CD1c-positive myeloid dendritic cell (primary cell): ENCODE results near the gene BEND2.
"Not testable (repeated sequence)": the region's sequence is repeated elsewhere in the genome, so short reads cannot be mapped to it uniquely, and the experiment has no call there.

Experiments
- DNase-seq: peaks from one replicate; pipeline ENCODE4 v3.0.0-alpha.2; 2016; ENCODE audit errors: extremely low spot score

The BEND2 gene

DNA sequence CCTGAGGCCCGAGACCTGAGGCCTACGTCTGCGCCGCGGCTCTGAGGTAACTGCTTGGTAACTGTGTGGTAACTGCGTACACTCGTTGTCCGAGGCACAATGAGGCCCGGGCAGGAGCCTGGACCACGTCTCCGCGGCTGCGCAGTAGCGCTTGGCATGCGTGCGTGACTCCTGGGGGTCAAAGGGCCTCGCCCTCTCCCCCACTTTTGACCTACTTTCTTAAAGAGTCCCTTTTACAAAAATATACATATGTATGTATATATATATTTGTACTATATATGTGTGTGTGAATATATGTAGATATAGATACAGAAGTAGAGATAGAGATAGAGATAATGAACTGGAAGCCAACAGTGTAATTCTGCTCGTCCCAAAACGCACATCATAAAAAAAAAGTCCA, at the start of gene BEND2:
Gene BEND2, minus strand, starts transcription at position 101 of the 400 bp plus-strand sequence. CDS start 136 bp downstream, outside the sequence.
- DNase-seq, result no peak

DNA sequence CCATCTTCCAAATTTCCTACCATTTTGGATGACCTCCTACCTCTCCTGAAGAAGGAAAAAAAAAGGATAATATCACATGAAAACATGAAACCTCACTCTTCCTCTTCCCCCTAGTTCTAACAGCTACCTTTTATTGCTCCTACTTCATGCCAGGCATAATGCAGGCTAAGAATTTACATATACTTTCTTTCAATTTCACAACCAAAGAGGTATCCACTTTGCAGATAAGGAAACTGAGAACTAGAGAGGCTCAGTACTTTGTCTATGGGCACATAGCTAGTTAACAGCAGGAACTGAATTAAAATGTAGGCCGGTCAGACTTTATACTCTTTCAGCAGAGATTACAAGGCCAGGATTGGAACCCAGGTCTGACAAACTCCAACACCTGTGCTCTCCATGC, 34.4 kb upstream of the BEND2 start:
- DNase-seq, result no peak

DNA sequence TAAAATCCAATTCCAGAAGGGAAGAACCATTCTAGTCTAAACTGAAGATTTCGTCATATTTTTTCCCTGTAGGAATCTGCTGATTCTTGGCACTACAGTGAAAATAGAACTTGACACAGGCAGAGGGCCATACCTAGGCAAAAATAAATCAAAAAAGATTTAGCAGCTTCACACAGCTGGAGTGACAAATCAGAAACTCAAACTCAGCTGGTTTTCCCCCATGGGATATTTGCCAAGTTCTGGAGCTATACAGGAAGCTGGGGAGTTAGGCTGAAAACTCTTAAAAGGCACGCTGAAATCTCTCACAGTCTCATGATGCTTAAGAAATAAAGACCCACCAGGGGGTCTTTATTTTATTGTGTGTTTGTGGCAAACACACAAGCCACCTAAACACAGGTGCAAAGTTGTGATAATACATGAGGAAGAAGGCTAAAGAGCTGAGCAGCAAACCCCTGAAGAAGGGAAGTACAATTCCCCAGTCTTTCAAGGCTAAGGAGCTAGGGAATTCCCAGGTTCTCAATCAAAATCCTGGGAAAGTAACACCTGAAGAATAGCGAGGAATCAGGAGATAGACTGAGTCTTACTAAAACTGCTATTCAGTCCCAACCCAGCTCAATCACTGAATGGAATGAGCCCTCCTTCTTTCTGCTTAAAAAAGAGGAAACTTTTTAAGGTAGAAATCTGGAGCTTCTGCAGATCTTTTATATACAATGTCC, 32.1 kb upstream of the BEND2 start:
- DNase-seq, result no peak

DNA sequence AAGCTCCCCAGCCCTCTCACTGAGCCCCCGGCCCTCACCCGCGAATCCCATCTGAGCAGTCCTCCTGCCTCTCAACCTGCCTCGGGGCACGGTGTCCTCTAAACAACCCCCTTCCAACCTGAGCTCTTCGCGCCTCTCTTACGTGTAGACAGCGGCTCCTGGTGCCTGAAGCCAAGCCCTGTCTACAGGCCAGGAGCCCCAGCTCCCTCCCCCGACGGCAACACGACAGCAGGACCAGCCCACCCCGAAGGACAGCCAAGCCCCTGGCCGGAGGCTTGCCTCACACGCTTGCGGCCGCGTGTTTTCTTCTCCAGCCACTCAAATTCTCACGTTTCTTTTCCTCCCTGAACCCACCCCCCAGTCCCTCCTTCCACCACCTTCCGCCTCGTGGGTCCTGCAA, 9.0 kb upstream of the BEND2 start:
- DNase-seq, result not testable (repeated sequence)

DNA sequence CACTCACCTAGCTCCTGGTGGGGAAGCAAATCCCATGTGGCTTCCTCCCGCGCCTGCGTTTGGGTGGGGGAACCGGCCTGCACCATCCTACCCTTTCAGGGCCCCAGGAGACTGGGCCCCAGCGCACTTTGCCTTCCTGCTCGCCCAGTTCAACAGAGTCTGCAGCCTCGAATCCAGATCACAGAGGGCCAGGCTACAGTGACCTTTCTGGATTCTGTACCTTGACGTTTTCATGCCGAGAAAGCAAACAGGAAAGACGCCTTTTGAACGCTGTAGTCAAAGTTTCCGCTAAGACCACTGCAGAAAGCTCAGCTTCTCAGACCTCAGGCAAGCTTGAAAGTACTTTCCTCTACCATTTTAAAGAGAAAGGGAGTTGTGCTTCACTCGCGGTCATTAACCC, 7.4 kb upstream of the BEND2 start:
- no peak for DNase-seq

DNA sequence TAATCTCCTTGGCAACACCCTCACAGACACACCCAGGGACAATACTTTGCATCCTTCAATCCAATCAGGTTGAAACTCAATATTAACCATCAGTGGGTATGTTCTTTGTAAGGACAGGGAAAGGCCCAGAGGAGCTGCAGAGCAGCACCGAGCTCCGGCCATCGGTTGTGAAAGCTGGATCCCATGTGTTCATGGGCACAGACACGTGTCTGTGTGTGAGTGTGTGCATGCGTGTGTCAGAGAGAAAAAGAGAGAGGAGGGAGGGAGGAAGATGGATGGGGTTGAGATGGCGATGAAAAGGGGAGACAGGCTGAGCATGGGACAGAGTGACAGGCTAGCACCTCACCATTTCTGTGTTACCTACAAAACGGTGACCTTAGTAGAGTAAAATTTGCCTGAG, 6.8 kb upstream of the BEND2 start:
- DNase-seq, result no peak

DNA sequence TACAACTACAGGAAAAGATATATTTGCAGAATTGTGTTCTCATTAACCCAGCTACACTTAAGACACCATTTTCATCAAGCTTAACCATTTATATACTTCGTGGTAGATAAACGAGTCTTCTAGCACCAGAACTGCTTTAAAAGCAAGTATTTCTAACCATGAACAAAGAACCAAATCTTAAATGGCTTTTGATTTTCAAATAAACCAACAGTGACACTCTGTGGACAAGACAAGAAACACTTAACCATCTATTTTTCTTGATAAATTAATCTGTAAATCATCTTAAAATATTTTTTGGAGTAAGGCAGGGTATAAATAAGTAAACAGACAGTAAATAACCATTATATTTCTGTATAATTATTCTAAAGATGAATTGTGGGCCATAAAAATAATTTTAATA, 10.2 kb downstream of the BEND2 start:
- no peak for DNase-seq

DNA sequence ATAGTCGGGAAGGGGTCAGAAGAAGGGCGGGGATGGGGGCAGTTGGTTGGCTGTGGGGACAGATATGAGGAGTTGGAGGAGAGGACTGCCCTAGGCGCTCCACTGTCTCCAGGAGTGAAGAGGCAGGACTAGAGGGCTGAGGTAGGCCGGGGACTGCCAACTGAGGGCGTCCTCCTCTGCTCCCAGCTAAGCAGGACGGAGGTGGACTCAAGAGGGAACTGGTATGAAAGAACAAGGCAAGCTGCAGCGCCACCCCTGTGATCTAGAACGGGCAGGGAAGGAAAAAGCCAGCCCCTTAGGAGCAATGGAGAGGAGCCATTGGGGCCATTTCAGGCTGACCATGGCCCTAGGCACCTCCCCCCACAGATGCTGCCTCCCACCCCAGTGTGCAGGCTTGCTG, 14.0 kb downstream of the BEND2 start:
- no peak for DNase-seq

DNA sequence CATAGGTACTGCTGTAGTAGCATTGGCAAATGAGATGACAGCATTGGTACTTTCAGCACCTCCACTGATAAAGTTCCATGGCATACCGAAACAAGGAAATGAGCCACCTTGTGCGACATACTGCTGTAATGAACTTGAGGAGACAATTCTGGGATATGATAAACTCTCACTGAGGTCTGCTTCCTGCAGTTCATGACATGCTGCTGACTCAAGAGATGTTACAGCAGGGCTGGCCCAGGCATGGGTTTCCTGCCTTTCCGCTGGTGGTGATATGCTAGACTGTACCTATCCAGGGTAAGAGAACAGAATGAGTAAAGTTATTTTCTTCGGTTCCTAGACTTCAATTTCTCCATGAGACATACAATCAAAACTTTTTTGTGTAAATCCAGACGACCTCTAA, 17.1 kb downstream of the BEND2 start:
- no peak for DNase-seq

DNA sequence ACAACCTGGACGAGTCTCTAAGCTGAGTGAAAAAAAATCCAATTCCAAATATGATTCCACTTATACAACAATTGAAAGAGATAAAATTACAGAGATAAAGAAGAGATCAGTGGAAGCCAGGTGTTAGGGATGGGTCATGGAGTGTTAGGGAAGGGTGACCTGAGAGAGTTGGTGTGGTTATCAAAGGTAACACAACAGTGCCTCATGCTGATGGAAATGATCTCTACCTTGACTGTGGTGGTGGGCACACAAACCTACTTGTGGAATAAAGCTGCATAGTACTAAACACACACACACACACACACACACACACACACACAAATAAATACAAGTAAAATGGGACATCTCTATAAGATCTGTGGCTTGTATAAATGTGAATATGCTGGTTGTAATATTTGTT, 26.0 kb downstream of the BEND2 start:
- DNase-seq, result no peak

DNA sequence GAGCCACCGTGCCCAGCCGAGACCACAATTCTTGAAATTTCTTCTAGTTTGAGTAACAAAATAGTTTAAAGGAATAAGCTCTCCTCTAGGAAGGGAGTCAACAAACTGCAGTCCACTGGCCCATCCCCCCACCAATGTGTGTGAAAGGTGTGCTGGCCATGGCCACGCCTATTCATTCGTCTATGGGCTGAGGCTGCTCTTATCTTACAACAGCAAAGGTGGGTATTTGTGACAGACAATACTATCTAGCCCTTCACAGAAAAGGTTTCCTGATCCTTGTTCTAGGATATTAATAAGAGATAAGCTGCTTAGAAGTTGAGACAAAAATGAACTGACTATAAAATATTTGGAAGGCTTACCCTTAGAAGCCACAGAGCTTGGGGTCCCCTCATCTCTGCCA, 41.2 kb downstream of the BEND2 start:
- DNase-seq, result no peak

DNA sequence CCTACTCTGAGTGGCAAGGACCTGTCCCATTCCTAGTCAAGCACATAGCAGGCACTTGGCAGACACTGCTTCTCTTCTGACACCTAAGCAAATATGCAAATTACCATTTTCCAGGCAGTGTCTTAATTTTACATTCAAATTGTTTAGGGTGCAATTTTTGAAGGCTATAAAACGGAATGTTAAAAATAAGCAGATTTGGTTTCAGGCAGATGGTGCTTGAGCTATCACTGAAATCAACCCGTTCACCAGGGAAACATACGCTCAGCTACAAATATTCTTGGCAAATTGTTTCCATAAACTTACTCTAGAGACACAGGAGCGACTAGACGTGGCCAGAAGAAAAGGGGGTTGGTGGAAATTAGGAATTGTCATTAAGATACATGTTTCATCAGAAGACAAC, 45.7 kb downstream of the BEND2 start:
- DNase-seq, result no peak

DNA sequence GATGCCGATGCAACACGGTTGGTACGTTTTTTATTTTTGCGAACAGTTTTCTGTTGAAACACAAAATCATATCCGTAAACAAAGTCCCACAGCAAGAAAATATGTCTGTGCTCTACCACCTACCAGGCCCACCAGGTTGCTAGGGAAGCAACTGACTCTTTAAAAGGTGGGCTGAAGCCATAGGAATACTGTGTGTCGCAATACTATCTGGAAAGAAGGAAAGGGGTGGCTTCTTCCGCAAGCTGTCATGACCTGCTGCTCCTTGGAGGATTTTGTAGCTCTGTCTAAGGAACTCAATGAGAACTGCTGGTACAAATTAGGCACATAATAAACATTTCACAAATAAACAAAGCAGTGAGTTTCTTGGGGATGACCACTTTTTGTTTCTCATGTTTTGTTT, 46.5 kb downstream of the BEND2 start:
- no peak for DNase-seq

DNA sequence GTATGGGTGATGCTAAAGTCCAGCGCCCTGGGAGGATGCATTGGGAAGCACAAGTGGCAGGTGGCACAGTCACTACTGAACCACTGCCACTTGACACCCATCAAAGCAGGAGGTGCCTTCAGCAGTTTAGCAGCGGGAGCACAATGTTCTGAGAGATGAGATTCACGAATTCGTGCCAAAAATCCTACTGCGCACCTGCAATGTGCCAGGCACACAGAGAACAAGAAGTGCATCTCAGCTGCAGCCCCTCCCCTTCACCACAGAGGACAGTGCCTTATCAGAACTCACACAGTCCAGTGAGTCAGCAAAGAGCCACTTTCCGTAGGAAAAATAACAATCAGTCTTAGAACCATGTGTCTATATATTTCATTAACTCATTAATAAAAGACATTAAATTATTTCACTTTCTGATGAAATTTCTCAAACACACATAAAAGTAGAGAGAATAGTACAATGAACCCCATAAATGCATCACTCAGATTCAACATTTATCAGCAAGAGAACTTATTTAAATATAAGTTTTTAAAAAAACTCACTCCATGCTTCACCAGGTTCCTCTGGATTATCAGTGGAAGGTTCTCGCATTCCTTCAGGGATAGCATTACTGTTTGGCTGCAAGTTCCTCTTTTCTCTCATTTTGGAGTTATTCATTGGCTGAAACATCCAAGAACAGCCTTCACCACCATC, 47.0 kb downstream of the BEND2 start:
- DNase-seq, result no peak

DNA sequence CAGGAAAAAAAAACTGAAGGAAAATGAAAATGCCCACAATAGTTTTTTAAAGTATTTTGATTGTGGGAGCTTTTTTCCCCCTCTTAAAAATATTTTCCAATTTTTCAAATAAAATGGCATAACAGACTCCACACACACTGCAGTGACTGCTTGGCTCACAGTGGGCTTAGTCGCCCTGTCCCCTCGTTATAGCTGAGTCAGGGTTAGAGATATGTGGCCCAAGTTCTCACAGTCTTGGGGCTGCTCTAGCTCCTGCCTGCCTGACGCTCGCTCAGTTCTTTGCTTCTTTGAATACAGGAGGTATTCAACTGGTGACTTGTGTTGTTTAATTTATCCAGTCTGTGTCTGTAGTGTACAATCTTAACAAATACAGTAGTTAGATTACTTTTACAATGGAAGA, 47.7 kb downstream of the BEND2 start:
- no peak for DNase-seq

DNA sequence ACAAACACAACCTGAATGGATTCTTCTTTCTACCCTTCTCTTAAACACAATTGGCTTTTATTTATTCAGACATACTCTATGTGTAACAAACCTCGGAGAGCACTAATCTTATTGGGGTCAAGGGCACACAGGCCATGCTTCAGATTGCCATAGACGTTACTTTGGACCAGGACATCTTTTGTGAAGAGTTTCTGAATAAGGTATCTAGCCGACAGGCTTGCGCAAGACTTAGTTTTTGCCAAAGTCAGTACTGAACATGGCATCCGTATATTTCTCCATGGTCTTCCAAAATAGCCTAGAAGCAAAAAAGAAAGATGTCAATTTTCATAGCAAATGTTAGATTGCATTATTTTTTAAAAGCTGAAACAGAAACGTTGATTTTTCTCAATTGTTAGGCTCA, 49.8 kb downstream of the BEND2 start:
- no peak for DNase-seq

DNA sequence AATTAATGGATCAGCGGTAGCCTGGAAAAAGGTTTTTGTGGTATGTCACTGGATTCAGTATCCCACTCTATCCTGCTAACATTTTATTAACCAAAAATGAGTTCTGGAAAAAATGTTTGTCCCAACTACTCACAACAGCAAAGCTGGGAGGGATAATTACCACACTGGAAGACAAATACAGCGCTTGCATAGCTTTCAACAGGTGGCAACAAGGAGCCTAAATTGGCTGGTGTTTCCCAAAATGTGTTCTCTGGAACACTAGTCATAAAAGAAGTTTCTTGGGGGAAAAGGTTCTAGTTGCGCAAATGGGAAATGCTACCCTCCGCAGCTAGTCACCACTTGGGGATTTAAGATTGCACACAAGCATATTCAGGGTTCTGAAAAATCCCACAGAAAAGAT, 54.6 kb downstream of the BEND2 start:
- no peak for DNase-seq

DNA sequence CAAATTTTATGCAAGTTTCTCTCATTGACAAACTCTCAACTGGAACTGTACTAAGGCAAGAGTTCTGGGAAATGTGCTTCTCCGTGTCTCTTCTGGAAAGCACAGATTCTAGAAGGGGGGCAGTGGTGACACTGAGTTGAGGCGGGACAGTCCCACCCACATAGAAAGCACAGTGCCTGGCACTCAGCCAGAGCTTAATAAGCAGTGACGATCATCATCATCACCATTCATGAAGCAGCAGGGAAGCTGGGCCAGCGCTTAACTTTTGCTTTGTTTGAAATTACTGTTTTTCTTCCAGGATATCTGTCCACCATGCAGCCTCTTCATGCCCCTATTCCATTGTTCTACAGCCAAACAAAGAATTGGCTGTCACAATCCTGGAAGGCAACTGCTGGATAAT, 60.3 kb downstream of the BEND2 start:
- no peak for DNase-seq

DNA sequence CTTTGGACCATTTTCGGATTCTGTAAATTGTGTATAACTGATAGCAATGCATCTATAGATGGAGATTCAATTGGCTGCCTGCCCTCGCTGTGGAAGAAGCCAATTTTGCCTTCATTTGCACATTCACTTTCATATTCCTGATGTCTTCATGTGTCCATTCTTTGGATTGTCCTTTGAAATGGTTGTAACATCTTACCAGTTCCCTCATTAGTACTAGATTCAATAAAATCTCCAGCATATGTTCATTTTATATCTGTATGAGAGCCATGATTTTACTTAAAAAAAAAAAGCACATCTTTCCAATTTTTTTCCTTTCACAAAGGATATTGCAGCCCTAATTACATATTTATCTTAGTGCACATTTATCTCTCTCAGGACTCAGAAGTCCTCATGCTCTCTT, 61.7 kb downstream of the BEND2 start:
- no peak for DNase-seq

DNA sequence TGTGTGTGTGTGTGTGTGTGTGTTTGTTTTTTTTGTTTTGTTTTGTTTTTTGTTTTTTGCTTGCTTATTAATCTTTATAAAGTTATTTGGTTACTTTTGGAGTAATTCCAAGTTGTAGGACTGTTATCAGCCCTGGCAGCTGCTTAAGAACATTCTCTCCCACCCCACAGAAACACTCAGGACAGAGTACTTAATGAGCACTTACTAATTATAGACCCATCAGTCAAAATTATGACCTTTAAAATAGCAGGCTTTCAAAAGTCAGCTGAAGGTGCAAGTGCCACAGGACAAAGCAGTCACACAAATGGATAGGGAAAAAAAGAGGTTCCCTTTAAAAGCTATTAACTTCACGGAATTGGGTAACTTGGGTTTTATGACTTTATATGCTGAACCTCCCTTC, 69.0 kb downstream of the BEND2 start:
- DNase-seq, result no peak

DNA sequence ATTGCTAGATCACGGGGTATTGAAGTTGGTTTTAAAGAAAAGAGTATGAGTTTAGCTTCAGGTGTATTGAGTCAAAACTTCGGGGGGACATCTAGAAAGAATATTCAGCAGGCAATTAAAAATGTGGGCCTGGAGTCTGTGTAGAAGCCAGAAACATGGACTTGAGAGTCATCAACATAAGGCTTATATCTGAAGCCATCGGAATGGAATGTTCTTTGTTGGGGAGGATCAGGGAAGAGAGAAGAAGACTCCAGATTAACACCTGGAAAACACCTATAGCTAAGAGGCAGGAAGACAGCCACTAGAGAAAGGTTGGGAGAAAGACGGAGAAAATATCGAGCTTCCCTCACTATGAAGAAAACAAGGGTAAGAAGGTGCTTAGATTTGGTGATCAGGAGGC, 69.5 kb downstream of the BEND2 start:
- DNase-seq, result no peak

DNA sequence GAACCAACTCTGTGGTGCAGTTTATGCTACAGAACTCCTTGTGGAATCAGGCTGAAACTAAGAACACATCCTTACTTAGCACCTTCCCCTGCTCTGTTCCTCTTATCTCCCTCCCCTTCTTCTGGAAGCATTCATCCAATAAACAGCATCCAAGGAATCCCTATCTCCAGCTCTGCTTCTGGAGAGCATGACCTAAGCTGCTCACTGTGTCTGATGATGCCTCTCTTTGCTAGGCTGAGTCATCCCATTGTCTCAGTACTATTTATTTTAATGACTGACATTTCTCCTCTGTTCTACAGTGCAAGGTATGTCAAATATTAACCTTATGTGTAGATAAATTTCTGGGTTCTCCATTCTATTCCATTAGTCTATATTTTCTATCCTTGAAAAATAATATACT, 71.2 kb downstream of the BEND2 start:
- DNase-seq, result no peak

DNA sequence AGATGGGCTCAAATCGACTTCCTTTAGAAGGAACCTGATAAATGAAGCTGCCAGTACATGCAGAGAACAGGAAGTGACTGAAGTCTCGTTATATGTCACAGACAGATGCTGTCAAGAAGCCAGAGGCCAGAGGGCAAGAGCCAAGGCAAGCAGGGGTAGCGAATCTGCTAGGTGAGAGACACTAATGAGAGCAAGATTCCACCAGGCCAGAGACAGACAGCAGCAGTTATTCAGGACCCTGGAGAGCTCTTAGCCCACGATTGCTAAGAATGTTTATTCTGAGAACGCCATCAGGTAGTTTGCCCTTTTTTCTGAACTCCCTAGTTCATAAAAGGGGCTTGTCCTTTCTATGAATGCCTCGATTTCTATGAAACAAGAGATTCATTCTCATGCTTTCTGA, 73.7 kb downstream of the BEND2 start:
- DNase-seq, result peak; percentile 1

DNA sequence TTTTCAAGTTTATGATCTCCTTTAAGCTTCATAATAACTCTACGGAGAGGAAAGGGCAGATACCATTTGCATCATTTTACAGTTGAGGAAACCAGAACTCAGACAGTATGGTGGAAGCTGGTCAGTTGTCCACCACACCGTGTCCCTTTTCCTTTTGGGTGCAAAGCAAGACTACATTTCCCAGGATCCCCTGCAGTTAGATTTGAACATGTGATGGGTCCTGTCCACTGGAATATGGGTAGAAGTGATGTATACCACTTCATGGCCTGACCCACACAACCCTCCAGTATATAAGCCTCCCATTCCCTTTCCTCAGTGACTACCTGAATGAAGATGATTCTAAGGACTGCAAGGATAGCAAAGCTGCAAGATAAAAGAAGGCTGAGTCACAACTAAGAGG, 74.7 kb downstream of the BEND2 start:
- DNase-seq, result no peak
